Hematopoietic multipotent progenitor cell (in vitro differentiated cells): ENCODE data around the gene ADAM19. TPM values are rescaled to one million over a fixed set of nuclear protein-coding genes. Genes with fewer than 3 reads are reported as not detected.
A peak's percentile ranks its signal among the peaks of the same experiment; 100 is the strongest.
"Not testable (repeated sequence)": the region's sequence is repeated elsewhere in the genome, so short reads cannot be mapped to it uniquely, and the experiment has no call there.

Experiments
- DNase-seq, 3 donors: peaks; one replicate each; pipeline ENCODE4 v3.0.0-alpha.2; 2011 to 2015; ENCODE audit warnings: low read depth in 2 of 3, low spot score in 2 of 3
- total RNA-seq: library from RNA; depleted of rRNA; stranded (reverse); fragments of >200 nt; gene quantifications from one replicate; pipeline ENCODE4 v1.2.3, GENCODE V29; 2012

ADAM19 gene
- total RNA-seq, 1 donor, result 2.2 TPM

DNA sequence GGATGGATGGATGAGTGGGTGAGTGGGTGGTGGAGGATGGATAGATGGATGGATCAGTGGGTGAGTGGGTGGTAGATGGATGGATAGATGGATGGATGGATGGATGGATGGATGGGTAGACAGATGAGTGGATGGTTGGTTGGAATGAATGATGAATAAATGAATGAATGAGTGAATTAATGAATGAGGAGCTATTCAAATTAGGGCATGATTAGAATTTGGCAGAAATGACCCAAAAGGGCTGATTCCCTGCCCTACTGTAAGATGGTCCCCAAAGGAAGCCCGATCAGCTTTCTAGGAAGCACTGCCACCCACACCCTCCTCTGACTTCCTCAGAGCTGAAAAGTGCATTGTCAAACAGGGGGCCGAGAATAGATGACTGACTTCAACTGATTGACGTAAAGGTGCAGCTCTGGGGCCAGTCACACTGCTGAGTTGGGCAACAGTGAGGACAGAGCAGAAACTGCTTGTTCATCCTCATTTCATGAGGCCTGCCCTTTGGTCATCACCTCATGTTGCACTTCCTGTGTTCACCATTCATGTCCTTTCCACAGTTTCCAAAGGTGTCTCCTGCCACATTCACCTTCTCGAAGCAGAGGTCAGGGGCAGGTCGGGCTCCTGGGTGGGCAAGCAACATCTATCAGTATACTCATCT, 81.3 kb downstream of the ADAM19 start:
- DNase-seq, result no peak

DNA sequence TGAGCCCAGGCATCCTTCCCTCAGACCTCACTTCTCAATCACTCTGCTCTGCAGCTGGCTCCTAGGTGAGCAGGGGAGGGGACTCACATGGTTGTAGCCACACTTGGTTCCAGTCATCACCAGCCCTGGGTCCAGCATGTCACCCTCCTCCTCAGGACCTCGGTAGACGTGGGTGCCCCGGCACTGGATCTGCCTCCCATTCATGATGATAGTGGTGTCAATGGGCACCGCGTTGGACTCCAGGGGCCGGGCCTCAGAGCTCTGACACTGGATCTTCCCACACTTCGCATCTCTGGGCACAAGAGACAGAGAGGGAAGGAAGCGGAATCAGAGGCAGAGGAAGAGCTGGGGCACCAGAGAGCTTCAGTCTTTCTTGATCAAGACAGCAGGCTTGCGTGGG, 82.7 kb downstream of the ADAM19 start:
- no peak for DNase-seq

DNA sequence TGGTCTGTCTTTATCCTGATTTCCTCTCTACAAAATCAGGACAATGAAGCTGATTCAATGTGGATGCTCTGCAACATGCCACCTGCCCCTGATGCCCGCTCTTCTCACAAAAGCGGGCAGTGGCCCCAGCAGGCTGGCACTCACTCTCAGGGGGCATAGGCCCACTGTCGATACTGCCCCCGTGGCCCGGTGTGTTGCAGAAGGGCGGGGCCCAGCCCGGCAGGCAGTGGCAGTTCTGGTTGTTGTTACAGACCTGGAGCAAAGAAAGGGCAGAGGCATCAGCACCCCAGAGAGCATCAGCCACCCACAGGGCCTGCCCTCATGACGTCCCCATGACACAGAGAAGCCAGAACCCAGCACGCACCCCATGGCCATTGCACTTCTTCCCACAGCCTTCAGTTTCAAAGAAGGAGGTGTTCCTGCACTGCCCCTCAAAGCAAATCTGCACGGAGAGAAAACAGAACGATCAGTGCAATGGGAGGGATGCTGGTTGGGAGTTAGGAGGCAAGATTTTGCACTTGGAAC, 84.0 kb downstream of the ADAM19 start:
- no peak for DNase-seq

DNA sequence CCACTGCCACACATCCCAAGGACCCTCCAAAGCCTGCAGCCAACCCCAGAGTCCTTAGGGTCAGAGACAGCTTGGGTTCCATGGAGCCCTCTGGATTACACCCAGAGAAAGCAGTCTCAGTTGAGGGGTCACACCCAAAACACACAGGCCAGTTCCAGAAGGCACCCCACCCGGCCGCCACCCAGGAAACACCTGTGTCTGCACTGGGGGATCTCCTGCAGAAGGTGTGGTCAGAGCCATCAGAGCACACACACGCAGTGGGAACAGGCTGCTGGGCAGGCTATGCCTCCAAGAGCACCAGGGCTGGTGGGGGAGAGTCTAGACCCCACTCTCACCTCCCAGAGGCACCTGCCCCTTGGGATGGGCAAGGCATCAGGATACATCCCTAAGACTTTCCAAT, 88.2 kb downstream of the ADAM19 start:
- DNase-seq, result no peak

DNA sequence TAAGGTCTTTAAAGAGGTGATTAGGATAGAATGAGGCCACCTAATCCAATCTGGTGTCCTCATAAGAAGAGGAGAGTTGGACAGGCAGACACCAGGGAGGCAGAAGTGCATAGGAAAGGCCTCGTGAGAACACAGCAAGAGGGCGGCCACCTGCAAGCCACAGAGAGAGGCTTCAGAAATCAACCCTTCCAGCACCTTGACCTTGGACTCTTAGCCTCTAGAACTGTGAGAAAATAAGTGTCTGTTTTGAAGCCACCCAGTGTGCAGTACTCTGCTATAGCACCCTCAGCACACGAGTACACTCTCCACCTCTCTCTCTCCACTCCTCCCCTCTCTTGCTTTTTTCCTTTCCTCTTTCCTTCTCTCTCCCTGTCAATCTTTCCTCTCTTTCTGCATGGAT, 88.7 kb downstream of the ADAM19 start:
- no peak for DNase-seq

DNA sequence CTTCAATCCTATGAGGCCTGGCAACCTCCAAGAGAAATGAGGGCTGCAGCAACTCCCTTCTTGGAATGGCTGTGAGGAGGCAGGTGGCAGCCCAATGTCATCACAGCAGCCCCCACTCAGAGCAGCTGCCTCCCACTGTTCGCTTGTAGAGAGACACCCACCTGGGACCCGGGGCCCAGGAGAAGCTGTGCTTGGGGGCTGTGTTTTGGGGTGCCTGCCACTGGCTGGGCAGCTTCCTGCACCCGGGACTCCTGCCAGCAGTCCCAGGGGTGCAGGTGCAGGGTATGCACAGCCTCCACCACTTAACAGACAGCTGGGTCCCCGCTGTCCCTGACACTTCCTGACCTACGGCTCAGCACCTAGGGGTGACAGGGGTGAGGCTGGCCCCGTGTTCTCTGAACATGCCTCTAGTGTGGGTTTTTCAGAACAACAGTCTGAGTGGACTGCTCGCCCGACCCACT, 89.3 kb downstream of the ADAM19 start:
- DNase-seq, result no peak

DNA sequence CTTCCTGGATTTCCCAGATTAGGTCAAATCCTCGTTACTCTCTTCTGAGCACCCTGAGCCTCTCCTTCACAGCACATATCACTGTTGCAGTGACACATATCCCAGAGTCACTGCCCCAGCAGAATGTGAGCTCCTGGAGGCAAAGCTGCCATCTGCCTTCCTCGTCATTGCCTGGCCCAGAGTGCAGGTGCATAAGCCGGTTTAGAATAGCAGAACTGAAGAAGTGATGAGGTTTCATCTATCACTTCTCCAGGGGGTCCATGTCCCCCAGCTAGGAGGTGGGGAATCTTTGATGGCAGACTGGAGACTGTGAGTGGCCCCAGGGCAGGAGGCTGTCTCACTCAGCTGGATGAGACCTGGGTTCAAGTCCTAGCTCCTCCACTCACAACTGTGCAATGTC, 89.8 kb downstream of the ADAM19 start:
- DNase-seq, result no peak

DNA sequence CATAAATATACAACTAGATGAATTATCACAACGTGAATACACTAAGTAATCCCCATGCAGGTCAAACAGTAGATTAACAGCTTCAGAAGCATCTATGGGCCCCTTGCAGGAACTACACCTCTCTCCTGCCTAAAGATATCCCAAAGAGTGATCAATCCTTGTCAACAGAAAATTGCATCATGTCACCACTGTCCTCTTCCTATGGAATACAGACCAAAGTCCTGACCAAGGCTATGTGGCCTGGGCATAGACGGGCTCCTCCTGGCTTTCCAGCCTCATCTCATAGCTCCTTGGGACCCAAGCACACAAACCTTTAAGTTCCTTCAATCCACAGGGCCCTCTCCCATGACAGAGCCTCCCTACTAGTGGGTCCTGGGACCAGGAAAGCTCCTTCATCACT, 90.2 kb downstream of the ADAM19 start:
- no peak for DNase-seq

DNA sequence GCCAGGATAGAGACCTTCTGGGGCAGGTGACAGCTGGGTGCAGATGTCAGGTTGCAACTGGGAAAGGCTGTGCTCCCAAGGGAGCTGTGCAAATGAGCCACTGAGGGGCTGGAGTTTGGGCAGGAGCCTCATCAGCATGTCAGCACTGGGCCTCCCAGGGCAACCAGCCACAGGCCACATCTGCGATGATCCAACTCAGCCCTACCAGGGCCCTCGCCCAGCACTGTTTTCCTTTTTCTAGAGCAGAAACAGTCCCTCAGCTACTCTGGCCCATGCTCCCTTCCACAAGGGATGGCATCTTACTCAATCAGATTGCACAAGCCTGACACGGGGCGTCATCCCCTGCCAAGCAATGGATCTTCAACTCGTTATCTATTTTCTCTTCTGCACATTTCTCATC, 90.8 kb downstream of the ADAM19 start:
- DNase-seq, result no peak

DNA sequence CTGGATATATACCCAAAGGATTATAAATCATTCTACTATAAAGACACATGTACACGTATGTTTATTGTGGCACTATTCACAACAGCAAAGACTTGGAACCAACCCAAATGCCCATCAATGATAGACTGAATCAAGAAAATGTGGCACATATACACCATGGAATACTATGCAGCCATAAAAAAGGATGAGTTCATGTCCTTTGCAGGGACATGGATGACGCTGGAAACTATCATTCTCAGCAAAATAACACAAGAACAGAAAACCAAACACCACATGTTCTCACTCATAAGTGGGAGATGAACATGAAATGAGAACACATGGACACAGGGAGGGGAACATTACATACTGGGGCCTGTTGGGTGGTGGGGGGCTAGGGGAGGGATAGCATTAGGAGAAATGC, 92.9 kb downstream of the ADAM19 start:
- not testable (repeated sequence) for DNase-seq

DNA sequence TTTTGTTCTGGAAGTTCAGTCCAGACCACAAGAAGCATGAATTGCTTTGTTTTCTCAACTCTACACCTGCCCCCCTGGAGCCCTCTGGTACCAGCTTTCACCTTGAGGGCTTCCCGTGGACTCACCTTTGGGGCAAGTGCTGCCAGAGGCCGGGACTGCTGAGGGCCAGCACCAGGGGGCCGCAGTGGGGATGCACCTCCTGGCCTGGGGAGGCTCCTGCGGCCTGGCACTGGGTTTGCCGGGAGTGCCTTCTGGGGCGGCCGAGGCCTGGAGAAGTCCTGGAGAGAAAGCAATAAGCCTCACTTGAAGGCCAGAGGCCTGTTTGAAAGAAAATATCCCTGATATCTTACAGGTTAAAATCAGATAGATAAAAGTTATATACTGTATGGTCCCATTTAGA, 93.9 kb downstream of the ADAM19 start:
- no peak for DNase-seq

DNA sequence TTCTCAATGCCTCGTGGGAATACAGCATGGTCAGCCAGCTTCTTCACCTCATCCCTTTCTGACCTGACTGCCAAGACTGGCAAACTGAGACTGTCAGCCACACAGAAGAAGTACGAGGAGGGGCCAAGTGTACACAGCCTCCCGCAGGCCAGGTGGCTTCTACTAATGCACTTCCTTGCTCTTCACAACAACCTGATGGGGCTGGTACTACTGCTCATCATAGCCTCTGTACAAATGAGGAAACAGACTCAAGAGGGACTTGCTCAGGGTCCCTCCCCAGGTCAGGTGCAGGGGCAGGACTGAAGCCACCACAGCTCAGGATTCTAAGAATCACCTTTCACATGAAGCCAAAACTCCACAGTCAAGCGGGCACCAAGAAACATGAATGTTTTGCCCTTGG, 94.3 kb downstream of the ADAM19 start:
- no peak for DNase-seq

DNA sequence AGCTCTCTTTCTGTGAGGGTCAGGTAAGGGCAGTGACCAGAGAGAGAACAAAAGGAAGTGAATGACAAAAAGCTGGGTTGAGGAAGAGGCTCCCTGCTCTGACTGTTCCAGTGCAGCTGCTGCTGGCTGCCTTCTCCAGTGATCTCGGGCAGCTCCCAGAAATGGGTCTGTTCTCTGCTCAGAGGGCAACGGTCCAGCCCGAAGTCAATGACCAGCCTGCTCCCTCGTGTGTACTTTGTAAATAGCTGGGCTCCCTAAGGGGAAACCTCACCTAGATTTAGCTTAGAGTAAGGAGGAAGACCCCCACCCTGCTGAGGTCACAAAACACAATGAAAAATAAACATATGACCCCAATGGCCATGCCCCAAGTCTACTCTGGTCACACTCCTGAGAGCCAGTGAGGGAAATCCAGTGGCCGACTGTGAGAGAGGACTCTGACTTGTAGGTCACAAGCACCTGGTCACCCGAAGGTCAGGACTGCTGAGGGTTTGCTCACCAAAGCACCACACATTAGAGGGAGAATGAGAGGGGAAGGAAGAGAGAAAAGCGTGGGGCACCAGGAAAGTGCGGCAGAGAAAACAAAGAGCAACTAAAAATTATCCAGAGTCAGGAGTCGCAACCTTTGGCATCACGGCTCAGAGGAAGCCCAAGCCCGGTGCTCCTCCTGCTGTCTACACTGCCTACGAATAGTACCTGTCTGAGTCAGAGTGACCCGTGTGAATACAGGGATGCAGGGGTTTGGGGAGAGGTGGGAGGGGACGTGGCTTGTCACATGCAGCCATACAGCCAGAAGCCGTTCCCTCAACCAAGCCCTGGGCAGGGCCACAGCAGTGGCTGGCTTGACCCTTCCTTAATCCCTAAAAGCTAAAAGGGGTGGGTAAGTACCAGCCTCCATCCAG, 95.7 kb downstream of the ADAM19 start:
- no peak for DNase-seq

DNA sequence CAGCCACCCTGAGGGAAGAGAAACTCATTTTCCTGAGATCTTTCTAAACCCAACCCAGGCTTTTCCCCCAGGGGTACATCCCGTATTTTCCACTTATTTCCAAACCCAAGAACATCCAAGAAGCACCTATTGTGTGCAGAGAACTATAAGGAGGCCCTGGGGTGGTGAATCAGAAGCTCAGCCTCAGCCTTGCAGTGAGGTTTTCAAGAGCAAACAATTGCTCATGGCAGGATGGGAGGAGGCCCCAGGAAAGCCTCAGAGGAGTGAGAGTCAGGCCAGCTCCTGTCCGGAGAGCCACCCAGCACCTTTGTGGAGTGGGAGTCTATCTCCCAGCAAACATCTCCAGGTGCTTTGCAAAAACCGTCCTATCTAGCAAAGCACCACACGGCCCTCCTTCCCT, 96.4 kb downstream of the ADAM19 start:
- DNase-seq, result no peak

DNA sequence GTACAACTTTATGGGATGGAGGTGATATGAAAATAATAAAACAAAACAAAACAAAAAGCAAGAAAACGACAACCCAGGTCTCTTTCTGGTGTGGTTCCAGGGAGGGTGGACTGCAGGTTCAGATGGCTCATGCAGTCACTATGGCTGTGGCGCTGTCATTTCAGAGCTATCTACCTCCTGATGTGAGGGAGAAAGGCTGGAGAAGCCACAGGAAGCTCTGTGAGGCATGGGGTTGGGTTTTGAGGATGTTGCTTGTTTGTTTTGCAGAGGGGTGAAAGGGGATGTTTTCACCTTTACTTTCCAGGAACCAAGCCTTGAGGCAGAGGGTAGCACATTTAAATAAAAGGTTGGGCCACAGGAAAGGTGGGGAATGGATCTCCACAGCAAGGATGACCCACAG, 96.8 kb downstream of the ADAM19 start:
- no peak for DNase-seq

DNA sequence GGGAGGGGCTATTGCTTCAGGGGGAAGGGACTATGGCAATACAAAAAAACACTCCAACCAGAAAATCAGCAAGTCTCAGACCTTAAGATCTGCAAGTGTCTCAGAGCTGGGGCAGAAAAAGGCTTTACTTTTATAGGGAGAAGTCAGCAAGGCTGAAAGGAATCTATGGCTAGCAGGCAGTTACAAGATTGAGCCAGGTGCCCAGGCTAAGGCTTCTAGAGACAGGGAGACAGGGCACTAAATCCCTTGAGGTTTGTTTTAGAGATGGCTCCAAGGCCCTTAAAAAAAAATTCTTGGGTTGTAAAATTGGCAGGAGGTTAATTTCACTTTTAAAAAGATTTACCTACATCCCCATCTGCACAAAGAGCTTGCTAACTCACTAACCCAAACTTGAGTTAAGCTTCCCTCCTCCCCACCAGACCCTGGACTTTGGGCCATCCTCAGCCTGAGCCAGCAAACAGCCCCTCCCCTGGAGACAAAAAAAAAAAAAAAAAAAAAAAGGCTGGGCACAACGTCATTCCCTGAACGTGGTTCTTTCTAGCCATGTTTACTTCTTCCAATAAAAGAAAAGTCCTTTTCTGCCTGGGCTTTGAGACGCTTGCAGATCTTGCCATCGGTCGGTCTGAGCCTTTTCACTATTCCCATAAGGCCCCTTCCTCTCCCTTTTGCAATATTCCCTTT, 97.6 kb downstream of the ADAM19 start:
- DNase-seq, result no peak

DNA sequence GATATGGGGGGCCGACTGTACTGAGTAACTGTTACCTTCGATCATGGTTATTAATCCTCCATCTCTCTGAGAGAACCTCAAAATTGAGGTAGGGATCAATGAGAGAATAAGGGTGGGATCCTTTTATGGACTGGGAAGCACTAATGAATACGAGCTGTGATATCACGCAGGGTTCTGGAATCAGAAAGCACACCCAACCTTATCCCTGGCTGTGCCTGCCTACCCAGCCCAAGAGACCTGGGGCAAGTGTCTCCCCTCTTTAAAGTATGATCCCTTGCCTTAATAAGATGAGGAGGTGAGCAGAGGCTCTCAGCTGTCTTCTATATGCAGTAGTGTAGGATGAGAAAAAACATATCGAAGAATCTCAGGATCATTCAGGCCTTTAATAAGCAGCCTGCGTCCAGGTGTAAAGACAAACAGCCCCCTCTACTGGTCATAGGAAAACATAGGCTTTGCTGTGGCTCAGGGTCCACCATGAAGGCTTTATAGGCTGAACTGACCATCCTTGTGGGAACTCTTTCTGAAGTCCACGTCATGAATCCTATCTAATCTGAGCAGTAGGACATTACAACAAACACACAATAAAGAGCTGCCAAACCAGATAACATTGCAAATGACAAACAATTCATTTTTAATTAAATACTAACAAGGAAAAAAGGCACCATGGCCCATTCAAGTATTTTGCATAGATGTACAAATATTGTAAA, 98.7 kb downstream of the ADAM19 start:
- DNase-seq, result peak in 2 of 3 donors; percentile 54 to 70

DNA sequence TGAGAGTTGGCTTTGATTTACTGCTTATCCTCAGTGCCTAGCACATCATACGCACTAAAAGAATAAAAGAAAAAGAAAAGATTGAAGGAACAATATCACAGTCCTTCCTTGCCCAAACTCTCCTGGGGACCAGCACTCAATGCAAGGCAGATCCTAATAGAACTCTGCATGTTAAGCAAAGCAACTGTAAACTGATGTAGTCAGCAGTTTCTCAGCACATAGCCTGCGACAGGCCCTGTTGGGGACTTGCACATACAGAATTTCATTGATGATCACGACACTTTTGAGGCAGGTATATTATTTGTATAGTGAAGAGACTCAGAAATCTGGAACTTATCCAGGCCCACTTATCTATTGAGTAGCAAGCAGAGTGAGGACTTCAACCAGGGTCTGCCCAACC, 100.1 kb downstream of the ADAM19 start:
- no peak for DNase-seq

DNA sequence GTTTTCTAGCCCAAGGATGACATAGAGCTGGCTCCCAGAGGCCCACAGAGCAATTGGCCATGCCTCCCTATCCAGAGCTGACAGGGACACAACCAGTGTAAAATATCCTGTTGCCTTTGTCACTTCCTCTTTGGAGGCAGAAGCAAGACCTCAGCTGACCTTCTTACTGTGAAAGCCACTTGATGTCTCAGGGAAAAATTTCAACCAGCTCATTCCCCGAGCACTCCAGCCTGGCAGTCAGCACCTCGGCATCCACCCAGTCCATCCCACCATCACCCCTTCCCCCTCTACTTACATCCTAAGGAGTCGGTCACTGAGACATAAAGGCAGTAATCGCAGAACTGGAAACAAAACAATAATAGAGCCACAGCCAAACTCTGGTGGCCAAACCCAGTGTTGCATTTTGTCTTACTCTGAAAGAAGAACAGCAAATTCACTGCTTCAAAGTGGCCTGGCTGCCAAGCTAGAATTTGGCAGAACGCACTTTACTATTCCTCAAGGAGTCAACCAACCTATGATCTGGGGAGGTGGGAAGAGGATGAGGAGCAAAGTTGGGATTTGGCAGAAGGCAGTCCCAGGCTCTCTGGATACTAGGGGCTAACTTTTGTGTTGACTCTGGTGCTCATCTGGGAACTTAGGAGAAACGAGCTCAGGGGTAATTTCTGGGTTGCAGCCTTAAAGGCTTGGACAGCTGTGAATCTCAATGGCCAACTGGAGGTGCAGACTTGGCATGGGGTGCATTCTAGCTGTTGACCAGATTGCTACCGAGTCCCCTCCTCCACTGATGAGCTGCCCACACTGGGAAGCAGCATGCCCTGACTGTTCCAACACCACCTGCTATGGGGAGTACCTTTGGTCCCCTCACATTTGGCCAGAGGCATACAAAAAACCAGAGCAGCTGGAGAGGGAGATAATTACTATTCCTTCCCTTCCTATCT, 101.9 kb downstream of the ADAM19 start:
- no peak for DNase-seq

DNA sequence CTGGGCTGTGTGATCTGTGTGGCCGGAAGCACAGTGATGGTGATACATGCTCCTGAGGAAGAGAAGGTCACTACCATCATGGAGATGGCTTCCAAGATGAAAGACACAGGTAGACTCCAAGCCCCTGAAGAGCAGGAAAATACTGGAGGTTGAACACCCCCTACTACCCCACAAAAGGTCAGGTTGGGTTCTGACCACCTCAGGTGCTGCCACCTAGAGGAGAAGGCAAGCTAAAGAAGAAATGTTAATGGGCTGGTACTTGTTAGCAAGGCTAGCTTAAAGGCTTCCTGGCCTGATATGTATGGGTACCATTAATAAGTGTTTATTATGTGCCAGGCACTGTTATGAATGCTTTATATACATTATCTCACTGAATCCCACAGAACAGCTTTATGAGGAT, 103.9 kb downstream of the ADAM19 start:
- peak in 1 of 3 donors; percentile 28 for DNase-seq
